H1 (cell line): Measurements from ENCODE around the gene PRMT3.

Experiments
- CTCF ChIP-seq, 3 experiments: IDR thresholded peaks; 1 replicate in 2 of 3; 2 replicates in 1 of 3; pipeline versions ENCODE4 v1.5.1 to v1.6.1; 2011; ENCODE audit warnings: low read length in 3 of 3, mild to moderate bottlenecking in 3 of 3, inconsistent platforms in 2 of 3, low read depth in 1 of 3, moderate library complexity in 1 of 3; ENCODE audit not compliant: insufficient read depth in 1 of 3; ENCODE audit errors: control extremely low read depth in 1 of 3
- EP300 ChIP-seq, 2 experiments: IDR thresholded peaks; 1 replicate in 1 of 2; 2 replicates in 1 of 2; pipeline ENCODE4 v1.6.1; 2011 to 2012; ENCODE audit warnings: low read depth in 2 of 2, low read length in 2 of 2, mild to moderate bottlenecking in 2 of 2, borderline replicate concordance in 1 of 2, inconsistent platforms in 1 of 2, moderate library complexity in 1 of 2
- GABPA ChIP-seq: IDR thresholded peaks from 2 replicates; pipeline ENCODE4 v1.6.1; 2011; ENCODE audit warnings: mild to moderate bottlenecking, low read length, moderate library complexity, borderline replicate concordance; ENCODE audit not compliant: insufficient read depth
- RAD21 ChIP-seq, 2 experiments: IDR thresholded peaks in 1 of 2; conservative IDR thresholded peaks in 1 of 2; 2 replicates each; pipeline ENCODE4 v1.6.1; 2011; ENCODE audit warnings: low read depth in 2 of 2, low read length in 2 of 2, improper control_type of control experiment in 1 of 2, inconsistent platforms in 1 of 2, mild to moderate bottlenecking in 1 of 2, moderate library complexity in 1 of 2
- TF ChIP-seq, protein P1 (sequence below): IDR thresholded peaks from 2 replicates; pipeline ENCODE4 v1.6.1; 2012; ENCODE audit warnings: inconsistent platforms

DNA sequence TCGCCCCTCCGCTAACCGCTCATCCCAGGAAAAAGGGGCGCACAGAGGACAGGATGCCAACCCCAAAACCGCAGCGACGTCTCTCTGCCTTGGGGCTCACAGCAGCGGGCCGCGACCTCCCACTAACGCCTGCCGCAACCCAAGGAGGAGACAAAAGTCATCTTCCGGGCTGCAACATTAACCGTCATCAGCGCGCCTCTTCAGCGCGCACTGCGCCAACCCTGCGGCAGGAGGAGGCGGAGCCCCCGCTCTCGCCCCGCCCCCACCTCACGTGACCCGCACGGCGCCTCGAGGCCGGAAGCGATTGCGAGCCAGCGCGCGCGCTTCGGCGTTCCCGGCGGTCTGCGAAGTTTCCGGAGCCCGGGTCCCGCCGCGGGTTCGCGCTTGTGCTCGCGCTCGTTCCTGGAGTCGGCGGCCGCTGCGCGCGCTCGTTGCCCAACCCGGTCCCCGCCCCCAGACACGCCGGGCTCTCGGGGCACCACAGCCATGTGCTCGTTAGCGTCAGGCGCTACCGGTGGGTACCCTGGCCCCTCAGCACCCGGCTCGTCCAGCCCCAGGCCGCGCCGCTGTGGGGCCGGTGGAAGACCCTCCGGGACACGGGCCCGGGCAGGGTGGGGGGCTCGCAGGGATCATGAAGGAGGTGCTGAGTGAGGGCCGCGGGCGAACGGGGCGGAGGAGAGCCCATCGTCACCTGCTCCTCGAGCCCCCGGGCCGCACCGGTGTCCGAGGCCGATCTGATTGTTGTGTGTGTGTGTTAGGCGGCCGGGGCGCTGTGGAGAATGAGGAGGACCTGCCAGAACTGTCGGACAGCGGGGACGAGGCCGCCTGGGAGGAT lies at the start of gene PRMT3:
- TF ChIP-seq, protein P1, sequence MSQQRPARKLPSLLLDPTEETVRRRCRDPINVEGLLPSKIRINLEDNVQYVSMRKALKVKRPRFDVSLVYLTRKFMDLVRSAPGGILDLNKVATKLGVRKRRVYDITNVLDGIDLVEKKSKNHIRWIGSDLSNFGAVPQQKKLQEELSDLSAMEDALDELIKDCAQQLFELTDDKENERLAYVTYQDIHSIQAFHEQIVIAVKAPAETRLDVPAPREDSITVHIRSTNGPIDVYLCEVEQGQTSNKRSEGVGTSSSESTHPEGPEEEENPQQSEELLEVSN: peak; percentile 77
- TF ChIP-seq GABPA: no peak
- peak in 1 of 3 experiments; percentile 75; a peak in 1 of 4 replicates for TF ChIP-seq CTCF (IDR thresholded peaks at IDR 0.05; ENCODE audit: control extremely low read depth in 1 of 3, insufficient read depth in 1 of 3, low read depth in 1 of 3, low read length in 3 of 3)
- TF ChIP-seq RAD21 (IDR thresholded peaks at IDR 0.05 in 1 of 2, conservative IDR thresholded peaks at IDR 0.05 in 1 of 2; ENCODE audit: low read depth in 2 of 2, low read length in 2 of 2): peak in 1 of 2 experiments; percentile 48; a peak in 2 of 4 replicates
- TF ChIP-seq EP300 (IDR thresholded peaks at IDR 0.05; ENCODE audit: borderline replicate concordance in 1 of 2, low read depth in 2 of 2, low read length in 2 of 2): no peak
